M059J (cell line): Measurements from ENCODE around the gene CLCF1. TPM values are rescaled to one million over a fixed set of nuclear protein-coding genes. Genes with fewer than 3 reads are reported as not detected.

ENCODE experiments used
- DNase-seq: peaks from one replicate; pipeline ENCODE4 v3.0.0-alpha.2; 2012; ENCODE audit warnings: low read depth
- total RNA-seq: library from RNA; depleted of rRNA; stranded (reverse); fragments of >200 nt; shearing (Covaris generic); gene quantifications from 2 replicates; pipeline ENCODE4 v1.2.3, GENCODE V29; 2014; rRNA removed

Gene CLCF1
- 16.2 and 22.6 TPM in 2 replicates for total RNA-seq

- DNase-seq: peak; percentile 64
These were observed at the start of gene CLCF1 for GRCh38 chr11:67372993-67373647. CLCF1 (minus strand) TSS chr11:67373598; CDS start chr11:67373539, 59 bp downstream.

- DNase-seq: peak; percentile 56
These were observed 49.5 kb upstream of the CLCF1 start for GRCh38 chr11:67422891-67423290.

- no peak for DNase-seq
These were observed 48.1 kb upstream of the CLCF1 start for GRCh38 chr11:67421430-67422031.

GRCh38 chr11:67420646-67421429 is 47.4 kb upstream of the CLCF1 start:
- DNase-seq: peak; percentile 84

- no peak for DNase-seq
These were observed 46.8 kb upstream of the CLCF1 start for GRCh38 chr11:67420147-67420645.

GRCh38 chr11:67419325-67420049 is 46.1 kb upstream of the CLCF1 start:
- no peak for DNase-seq

- DNase-seq: no peak
These were observed 45.3 kb upstream of the CLCF1 start for GRCh38 chr11:67418476-67419281.

GRCh38 chr11:67417425-67417824 is 44.0 kb upstream of the CLCF1 start:
- no peak for DNase-seq

- DNase-seq: peak; percentile 40
These were observed 43.3 kb upstream of the CLCF1 start for GRCh38 chr11:67416416-67417335.

- DNase-seq: no peak
These were observed 42.3 kb upstream of the CLCF1 start, which contains the start of gene CARNS1 for GRCh38 chr11:67415501-67416304. CARNS1 (plus strand) TSS chr11:67415678; CDS start chr11:67416200, 522 bp downstream.

- DNase-seq: no peak
These were observed 40.0 kb upstream of the CLCF1 start for GRCh38 chr11:67413266-67413849.

GRCh38 chr11:67412495-67413179 is 39.2 kb upstream of the CLCF1 start:
- no peak for DNase-seq

- no peak for DNase-seq
These were observed 38.4 kb upstream of the CLCF1 start for GRCh38 chr11:67411785-67412152.

- DNase-seq: no peak
These were observed 37.8 kb upstream of the CLCF1 start for GRCh38 chr11:67410984-67411784.

GRCh38 chr11:67410369-67410831 is 37.0 kb upstream of the CLCF1 start:
- DNase-seq: no peak

- no peak for DNase-seq
These were observed 36.5 kb upstream of the CLCF1 start for GRCh38 chr11:67409781-67410368.

- DNase-seq: no peak
These were observed 35.9 kb upstream of the CLCF1 start for GRCh38 chr11:67409261-67409666.
